T-helper 2 cell treated with Interferon-gamma antibody and Interleukin-4, amounts not matched to agents 100 ng/mL and 5 ng/mL, for 36 hours (primary cell): ENCODE measurements around the gene GPX3. TPM values are rescaled to one million over a fixed set of nuclear protein-coding genes. Genes with fewer than 3 reads are reported as not detected.

Source experiments
- intact Hi-C: fragments of 100-400 bp; cut with micrococcal nuclease; formaldehyde crosslinking; loops from one replicate; pipeline ENCODE4 v1.15.1; 2023
- total RNA-seq: library from RNA; stranded (reverse); gene quantifications from 2 replicates; pipeline ENCODE4 v1.2.3, GENCODE V29; 2022

The GPX3 gene
- total RNA-seq, 1 donor from 2014 or later, result not detected

- intact Hi-C loops, result no loop called here
Observed at GRCh38 chr5:151055336-151055735, 34.9 kb downstream of the GPX3 start.

- intact Hi-C loops, result no loop called here
Observed at GRCh38 chr5:151056379-151057325, 36.3 kb downstream of the GPX3 start.

GRCh38 chr5:151058301-151058700, 37.9 kb downstream of the GPX3 start:
- intact Hi-C loops, result no loop called here

- intact Hi-C loops, result no loop called here
Observed at GRCh38 chr5:151058891-151059489, 38.6 kb downstream of the GPX3 start.

- intact Hi-C loops, result loop anchor here (2.0 kb wide), 1 partner anchor 20 kb away; the partner anchor contains the start of gene TNIP1
Observed at GRCh38 chr5:151060742-151061141, 40.4 kb downstream of the GPX3 start.

- intact Hi-C loops, result no loop called here
Observed at GRCh38 chr5:151062405-151063141, 42.2 kb downstream of the GPX3 start.

- intact Hi-C loops, result no loop called here
Observed at GRCh38 chr5:151063142-151063989, 43.0 kb downstream of the GPX3 start.

- intact Hi-C loops, result no loop called here
Observed at GRCh38 chr5:151064916-151065499, 44.6 kb downstream of the GPX3 start.

- intact Hi-C loops, result no loop called here
Observed at GRCh38 chr5:151065609-151066008, 45.2 kb downstream of the GPX3 start.

- intact Hi-C loops, result no loop called here
Observed at GRCh38 chr5:151066920-151067319, 46.5 kb downstream of the GPX3 start.

GRCh38 chr5:151067632-151068432, 47.4 kb downstream of the GPX3 start:
- intact Hi-C loops, result no loop called here

GRCh38 chr5:151068433-151069197, 48.2 kb downstream of the GPX3 start:
- intact Hi-C loops, result no loop called here

- intact Hi-C loops, result no loop called here
Observed at GRCh38 chr5:151070449-151070848, 50.1 kb downstream of the GPX3 start.

- intact Hi-C loops, result no loop called here
Observed at GRCh38 chr5:151071021-151071420, 50.6 kb downstream of the GPX3 start.

- intact Hi-C loops, result no loop called here
Observed at GRCh38 chr5:151071848-151072629, 51.6 kb downstream of the GPX3 start.

- intact Hi-C loops, result no loop called here
Observed at GRCh38 chr5:151072630-151073025, 52.2 kb downstream of the GPX3 start.

- intact Hi-C loops, result no loop called here
Observed at GRCh38 chr5:151073280-151073679, 52.9 kb downstream of the GPX3 start.

- intact Hi-C loops, result no loop called here
Observed at GRCh38 chr5:151074557-151074956, 54.2 kb downstream of the GPX3 start.
